ENCODE measurements around the gene IFT22.
"Not testable (repeated sequence)": the region's sequence is repeated elsewhere in the genome, so short reads cannot be mapped to it uniquely, and the experiment has no call there.

Gene IFT22

DNA sequence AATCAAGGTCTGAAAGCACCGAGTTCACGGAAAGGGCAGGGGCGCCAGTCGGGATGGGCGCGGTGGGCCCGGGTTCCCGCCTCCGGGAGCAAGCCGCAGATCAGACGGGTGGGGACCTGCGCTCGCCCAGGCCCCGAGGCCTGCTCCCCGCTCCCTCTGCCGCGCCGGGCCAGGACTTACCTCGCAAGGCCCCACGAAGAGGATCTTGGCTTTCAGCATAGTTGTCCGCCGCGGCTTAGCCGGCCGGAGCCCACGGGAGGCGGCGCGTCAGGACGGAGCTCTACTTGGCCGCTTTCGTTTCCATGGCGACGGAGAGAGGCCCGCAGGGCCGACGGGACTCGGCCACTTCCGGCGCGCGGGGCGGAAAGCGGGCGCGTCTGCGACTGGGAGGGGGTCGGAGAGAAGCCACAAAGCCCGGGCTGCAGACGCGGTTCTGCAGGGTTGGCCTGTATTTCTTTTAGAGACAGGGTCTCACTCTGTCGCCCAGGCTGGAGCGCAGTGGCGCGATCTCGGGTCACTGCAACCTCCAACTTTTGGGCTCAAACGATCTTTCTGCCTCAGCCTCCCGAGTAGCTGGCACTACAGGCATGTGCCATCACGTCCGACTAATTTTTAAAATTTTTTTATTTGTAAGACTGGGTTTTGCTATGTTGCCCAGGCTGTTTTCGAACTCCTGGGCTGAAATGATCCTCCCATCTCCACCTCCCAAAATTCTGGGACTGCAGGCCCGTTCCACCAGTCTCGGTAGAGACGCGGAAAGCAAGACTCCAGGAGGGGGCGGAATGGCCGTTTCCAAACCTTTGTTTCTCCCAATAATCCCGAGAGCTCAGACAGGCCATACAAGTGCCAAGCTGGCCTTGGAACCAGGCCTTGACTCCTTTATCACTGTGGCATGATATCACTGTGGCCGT lies at the start of gene IFT22:
Gene IFT22 (minus strand): TSS at position 322 of the 911 bp plus-strand sequence. CDS start 103 bp downstream, at position 219.
- peak; percentile 84 for DNase-seq

DNA sequence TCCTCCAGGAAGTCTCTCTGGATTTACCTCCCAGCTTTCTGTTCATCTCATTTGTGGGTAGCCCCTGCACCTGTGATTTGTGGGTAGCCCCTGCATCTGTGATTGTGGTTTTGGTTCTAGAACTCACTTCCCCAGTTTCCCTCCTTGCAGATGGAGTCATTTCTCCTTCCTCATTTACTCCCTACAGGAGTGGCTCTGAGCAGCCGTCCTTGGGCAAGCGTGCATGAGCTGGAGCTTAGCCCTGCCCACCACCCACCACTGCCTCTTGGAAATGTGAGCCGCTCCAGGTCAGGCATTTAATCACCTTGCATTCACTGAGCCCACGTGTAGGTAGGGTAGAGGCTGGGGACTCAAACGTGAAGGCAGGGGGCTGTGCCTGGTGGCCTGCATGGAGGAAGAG lies 49.2 kb upstream of the IFT22 start:
- DNase-seq: no peak

DNA sequence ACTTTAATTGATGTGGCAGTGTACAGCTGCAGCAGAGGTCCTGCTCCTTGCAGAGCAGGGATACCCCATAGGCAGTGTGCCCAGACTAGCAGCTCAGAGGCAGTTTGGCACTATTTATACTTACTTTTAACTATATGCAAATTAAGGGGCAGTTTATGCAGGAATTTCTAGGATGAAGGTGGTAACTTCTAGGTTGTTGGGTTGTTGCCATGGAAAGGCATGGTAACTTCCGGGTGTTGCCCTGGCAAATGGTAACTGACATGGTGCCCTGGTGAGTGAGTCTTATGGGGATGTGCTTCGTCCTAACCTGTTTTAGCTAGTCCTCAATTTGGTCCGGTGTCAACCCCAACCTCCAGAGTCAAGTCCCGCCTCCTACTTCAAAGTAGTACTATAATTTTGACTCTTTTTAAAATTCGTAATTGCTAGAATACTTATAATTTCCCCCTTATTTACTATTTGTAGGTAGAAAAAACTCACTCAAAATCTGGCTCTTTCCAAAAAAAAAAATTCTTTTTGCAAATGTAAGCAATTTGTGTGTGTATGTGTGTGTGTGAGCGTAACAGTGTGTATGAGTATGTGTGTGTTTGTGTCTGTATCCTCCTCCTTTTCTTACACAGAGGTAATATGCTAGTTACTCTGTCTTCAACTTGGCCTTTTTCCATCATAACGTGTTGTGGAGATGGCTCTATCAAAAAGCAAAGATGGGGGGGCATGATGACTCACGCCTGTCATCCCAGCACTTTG lies 47.0 kb upstream of the IFT22 start:
- no peak for DNase-seq

DNA sequence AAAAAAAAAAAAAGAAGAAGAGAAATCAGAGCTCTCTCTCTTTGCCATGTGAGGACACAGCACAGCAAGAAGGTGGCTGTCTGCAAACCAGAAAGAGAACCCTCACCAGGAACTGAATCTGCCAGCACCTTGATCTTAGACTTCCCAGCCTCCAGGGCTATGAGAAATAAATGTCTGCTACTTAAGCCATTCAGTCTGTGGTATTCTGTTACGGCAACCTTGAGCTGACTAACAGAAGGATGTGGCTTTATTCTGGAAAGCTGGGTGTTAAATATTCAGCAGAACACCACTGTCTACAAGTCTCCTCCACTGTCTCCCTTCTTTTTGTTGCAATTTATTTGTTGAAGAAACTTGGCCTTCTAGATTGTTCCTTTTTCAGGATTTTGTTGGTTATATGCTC lies 46.1 kb upstream of the IFT22 start:
- DNase-seq: no peak

DNA sequence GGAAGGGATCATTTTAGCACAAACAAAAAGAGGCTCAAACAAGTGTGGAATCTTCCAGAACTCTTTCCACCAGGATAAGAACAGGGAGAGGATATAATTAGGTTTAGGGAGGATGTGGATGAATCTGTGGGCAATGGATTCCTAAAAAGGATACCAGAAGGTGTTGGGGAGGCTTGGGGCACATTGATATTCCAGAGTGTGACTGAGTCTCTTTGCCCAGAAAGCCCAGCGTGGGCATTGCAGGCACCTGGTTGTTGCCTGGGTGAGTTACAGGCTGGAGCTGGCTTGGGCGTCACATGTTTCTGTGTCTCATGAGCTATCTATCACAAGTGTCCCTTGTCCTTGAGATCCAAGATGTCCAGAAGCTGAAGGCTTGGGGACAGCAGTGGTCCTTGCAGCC lies 44.3 kb upstream of the IFT22 start:
- DNase-seq: no peak

DNA sequence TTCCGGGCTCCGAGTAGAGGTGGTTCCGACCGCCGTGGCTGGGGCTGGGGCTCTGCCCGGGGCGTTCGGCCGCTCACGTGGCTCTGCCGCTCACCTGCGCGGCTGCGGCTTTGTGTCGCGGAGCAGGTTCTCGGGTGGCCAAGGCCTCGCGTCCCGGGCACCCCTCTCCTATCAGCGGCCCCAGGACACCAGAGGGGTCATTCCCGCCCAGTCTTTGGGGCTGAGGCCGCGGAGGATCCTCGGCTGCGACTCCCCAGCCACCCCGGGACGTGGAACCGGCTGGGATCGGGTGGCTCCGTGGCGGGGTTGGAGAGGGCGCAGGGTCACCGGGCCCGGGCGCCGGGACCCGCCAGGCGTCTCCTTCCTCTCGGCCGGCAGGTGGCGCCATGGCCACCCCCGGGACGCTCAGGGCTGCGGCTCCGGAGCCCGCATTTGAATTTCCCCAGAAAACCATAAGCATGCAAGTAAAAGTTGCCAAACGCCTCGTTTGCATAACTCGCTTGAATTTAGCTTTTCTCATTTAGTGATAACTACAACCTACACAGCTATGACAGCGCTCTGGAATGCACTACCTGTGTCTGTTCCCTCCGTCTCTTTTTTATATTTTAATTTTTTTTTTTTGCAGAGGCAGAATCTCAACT lies 42.2 kb upstream of the IFT22 start:
- DNase-seq: no peak

DNA sequence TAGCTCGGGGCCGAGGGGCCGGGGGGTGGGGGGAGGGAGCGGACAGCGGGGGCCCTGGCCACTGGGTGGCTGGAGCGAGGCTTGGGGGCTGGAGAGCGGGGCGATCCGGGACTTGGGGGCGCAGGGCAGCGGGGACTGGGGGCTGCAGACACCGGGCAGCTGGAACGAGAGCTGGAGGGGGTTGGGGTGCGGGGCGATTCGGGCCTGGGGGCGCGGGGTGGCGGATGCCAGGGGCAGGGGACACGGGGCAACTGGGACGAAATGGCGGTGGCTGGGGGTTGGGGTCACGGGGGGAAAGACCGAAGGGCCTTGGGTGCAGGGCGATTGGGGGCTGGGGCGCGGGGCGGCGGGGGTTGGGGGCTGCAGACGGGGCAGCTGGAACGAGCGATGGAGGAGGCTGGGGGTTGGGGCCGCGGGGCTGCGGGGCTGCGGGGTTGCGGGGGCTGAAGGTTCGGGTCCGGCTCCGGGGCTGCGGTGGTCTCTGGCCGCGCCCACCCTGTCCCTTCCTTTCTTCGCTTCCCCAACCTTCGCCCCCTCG lies 41.7 kb upstream of the IFT22 start:
- no peak for DNase-seq

DNA sequence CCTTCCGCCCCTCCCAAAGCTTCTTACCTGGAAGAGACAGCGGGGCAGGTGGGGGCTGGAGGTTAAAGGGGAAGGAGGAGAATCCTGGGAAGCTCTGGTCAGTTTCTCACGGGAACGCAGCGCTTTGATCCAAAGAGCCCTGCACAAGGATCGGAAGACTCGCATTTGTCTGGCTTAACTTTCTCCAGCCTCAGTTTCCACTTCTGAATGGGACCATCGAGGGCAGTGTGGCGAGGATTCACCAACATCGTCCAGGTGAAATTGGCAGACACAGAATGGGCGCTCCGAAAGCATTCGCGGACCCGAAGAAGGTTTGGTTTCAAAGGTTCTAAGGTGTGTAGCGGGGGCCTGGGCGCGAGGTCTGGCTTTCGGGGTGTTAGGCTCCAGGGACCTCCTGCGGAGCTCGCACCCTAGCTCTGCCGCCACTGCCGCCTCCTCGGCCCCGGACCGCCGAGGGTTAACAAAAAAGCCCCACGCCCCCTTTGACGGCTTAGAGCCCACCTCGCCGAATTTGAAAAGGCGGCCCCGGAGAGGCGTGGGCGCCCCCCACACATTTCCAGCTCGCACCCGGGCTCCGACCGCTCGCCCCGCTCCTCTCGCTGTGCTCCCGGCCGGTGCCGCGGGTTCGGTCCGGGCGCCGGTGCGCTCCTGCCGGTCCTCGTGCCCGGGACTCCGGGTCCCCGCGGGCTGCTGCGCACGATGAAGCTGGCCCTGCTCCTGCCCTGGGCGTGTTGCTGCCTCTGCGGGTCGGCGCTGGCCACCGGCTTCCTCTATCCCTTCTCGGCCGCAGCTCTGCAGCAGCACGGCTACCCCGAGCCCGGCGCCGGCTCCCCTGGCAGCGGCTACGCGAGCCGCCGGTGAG lies 41.0 kb upstream of the IFT22 start, which contains the start of gene COL26A1:
Gene COL26A1 (plus strand): TSS at position 542 of the 862 bp plus-strand sequence. CDS start 158 bp downstream, at position 700.
- DNase-seq: no peak

DNA sequence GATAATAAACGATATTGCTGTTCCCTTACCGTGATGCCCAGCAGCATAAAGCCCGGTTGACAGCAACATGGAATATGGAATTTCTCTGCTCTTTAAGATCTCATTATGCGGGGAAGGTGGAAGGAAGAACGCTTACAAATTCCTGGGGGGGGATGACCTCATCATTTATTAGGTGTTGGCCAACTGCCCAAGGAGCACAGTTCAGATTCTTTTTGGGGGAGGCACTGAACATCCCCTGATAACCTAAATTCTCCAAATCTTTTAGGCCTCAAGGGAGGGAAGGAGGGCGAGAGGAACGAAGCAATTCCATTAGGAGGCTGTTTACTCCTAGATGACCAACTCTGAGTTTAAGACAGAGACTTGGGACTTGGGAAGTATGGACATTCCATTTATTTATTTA lies 35.8 kb upstream of the IFT22 start:
- no peak for DNase-seq

DNA sequence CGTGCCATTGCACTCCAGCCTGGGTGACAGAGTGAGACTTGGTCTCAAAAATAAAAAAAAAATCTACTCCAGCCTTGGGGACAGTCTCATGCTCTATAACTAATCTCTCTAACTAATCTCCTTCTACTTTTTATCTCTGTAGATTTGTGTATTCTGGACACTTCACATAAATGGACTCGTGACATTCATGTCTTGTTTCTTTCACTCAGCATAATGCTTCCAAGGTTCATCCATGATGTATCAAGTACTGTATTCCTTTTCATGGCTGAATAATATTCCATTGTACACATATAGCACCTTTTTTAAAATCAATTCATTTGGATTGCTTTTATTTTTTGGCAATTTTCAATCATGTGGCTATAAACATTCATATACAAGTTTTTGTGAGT lies 31.3 kb upstream of the IFT22 start:
- DNase-seq: no peak

DNA sequence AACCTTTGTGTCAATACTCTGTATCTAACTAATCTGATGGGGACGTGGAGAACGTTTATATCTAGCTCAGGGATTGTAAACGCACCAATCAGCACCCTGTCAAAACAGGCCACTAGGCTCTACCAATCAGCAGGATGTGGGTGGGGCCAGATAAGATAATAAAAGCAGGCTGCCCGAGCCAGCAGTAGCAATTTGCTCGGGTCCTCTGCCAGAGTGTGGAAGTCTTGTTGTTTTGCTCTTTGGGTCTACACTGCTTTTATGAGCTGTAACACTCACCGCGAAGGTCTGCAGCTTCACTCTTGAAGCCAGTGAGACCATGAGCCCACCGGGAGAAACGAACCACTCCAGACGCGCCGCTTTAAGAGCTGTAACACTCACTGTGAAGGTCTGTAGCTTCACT lies 27.7 kb upstream of the IFT22 start:
- not testable (repeated sequence) for DNase-seq

DNA sequence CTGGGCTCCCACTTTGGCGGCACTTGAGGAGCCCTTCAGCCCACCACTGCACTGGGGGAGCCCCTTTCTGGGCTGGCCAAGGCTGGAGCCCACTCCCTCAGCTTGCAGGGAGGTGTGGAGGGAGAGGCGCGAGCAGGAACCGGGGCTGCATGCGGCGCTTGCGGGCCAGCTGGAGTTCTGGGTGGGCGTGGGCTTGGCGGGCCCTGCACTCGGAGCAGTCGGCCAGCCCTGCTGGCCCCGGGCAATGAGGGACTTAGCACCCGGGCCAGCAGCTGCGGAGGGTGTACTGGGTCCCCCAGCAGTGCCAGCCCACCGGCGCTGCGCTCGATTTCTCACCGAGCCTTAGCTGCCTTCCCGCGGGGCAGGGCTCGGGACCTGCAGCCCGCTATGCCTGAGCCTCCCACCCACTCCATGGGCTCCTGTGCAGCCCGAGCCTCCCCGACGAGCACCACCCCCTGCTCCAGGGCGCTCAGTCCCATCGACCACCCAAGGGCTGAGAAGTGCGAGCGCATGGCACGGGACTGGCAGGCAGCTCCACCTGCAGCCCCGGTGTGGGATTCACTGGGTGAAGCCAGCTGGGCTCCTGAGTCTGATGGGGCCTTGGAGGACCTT lies 26.9 kb upstream of the IFT22 start:
- DNase-seq: not testable (repeated sequence)

DNA sequence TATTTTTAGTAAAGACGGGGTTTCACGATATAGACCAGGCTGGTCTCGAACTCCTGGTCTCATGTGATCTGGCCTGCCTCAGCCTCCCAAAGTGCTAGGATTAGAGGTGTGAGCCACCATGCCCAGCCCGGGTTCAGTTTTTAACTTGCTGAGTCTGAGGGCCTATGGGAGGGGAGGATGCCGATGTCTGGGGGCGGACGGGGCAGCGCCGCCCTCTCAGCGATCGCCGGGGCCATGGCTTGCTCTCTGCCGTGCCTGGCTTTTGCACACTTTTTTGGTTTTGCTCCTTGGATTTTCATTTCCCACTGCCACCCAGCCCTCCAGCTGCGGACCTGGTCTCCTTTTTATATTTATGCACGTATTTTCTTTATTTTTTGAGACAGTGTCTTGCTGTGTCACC lies 25.9 kb upstream of the IFT22 start:
- no peak for DNase-seq

DNA sequence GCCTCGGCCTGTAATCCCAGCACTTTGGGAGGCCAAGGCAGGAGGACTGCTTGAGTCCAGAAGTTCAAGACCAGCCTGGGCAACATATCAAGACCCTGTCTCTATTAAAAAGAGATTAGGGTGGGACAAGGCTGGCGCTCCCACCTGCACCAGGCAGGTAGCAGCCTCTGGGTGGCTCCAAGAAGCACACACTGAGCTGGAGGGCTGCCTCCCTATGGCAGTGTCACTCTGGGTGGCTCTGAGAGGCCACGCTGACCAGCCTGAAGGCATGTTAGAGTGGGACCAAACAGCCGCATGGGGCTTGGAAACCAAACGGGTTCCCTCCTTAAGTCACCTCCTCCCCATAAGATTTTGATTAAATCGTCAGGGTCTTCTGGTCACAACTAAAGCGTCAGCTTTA lies 21.3 kb upstream of the IFT22 start:
- DNase-seq: no peak

DNA sequence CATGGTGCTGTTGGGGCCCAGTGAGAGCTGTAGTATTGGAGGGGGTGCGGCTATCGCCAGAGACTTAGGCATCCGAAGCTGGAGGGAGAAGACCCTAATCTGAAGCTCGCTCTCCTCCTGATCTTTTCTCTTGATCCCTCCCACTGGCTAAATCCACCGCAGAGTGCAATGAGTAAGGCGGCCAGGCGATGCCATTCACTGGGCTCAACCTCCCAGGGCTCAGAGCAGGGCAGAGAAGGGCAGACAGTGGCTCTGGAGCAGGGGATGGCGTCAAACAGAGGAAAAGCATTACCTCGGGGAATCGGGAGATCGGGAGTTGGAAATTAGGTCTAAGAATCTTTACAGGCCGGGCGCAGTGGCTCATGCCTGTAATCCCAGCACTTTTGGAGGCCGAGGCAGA lies 18.8 kb upstream of the IFT22 start:
- no peak for DNase-seq

DNA sequence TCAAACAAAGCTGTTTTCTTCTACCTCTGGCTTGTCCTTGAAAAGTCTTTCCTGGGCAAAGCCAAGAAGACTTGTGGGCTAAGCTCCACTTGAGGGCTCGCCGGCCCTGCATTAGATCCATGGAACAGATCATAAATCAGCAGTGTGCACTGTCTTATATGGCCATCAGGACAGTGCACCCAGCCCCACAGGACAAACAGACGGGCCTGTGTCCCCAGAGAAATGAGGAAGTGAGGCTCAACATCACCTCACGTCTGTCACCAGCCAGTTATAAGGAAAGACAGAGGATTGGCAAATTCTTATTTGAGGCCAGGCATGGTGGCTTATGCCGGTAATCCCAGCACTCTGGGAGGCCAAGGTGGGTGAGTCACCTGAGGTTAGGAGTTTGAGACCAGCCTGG lies 12.3 kb upstream of the IFT22 start:
- no peak for DNase-seq

DNA sequence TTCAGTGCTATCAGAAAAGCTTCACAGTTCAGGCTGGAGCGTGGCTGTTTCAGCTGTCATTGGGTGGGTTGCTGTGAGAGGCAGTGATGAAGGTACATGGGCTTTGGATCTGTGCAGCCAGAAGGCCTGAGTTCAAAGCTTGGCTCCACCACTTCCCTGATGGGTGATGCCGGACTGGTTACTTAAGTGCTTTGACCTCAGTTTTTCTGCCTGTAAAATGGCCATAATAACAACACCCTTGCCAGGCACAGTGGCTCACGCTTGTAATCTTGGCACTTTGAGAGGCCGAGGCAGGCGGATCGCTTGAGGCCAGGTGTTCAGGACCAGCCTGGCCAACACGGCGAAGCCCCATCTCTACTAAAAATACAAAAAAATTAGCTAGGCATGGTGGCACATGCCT lies 10.4 kb upstream of the IFT22 start:
- no peak for DNase-seq

DNA sequence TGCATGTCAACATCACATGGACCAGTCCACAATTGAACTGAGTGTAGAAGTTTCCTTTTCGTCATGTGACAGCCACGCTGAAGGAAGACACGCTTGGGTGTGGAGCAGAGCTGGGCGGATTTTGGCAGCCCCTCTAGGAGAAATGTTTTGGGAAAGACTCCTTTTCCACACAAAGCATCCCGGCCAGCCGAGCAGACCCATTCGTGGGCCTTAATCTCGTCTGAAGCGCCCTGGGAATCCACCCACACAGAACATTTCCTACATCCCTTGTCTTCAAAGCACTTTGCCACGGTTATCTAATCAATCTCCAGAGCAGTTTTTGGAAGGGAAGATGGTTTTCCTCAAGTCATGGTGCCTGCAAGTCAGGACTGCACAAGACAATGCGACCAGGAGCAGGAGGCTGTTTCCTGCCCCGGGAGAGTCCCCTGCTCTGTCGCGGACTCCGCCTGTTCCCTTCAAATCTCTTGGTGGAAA lies 8.4 kb upstream of the IFT22 start:
- no peak for DNase-seq

DNA sequence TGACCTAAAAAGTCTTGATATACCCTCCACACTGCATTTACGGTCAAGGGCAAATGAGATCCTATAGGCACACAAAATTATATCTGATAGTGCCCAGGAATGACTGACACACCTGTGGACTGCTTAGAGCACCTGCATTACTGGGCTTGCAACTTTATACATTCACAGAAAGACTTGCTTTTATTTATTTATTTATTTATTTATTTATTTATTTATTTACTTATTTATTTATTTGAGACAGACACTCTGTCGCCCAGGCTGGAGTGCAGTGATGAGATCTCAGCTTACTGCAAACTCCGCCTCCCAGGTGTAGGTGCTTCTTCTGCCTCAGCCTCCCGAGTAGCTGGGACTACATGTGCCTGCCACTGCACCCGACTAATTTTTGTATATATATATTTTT lies 6.5 kb upstream of the IFT22 start:
- DNase-seq: no peak

DNA sequence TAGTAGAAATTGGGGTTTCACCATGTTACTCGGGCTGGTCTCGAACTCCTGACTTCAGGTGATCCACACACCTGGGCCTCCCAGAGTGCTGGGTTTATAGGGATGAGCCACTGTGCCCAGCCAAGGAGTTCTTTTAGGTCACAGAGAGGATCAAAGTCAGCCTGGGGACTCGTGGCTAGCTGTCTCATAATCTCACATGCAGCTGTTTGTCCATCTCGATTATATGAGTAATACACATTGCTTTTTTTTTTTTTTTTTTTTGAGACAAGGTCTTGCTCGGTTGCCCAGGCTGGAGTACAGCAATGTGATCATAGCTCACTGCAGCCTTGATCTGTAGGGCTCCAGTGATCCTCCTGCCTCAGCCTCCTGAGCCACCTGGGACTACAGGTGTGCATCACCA lies 2.2 kb downstream of the IFT22 start:
- DNase-seq: no peak

DNA sequence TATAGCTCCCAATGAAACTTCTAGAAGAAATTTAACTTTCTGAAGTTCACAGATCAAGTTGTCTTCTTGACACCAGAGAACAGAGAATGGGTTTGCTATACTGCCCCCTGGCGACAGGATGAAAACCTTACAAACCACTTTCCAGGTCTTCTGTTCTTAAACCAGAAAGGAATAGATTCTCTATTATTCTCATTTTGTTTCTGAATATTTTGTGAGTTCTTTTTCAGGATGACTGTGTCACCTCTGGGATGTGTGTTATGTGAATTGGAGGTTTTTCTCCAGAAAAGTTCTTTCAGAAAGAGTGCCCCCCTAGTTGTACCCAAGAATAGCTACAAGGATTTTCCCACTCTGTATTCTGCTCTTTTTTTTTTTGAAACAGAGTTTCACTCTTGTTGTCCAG lies 6.3 kb downstream of the IFT22 start:
- no peak for DNase-seq

All from NCI-H2107 (cell line).